GM18526 (cell line): ENCODE data around the gene TMC3.
A peak's percentile ranks its signal among the peaks of the same experiment; 100 is the strongest.

Experiments
- POLR2A ChIP-seq: IDR thresholded peaks from 3 replicates; pipeline ENCODE4 v1.6.1; 2011; ENCODE audit not compliant: insufficient read length; ENCODE audit errors: extremely low read depth

TMC3 gene

DNA sequence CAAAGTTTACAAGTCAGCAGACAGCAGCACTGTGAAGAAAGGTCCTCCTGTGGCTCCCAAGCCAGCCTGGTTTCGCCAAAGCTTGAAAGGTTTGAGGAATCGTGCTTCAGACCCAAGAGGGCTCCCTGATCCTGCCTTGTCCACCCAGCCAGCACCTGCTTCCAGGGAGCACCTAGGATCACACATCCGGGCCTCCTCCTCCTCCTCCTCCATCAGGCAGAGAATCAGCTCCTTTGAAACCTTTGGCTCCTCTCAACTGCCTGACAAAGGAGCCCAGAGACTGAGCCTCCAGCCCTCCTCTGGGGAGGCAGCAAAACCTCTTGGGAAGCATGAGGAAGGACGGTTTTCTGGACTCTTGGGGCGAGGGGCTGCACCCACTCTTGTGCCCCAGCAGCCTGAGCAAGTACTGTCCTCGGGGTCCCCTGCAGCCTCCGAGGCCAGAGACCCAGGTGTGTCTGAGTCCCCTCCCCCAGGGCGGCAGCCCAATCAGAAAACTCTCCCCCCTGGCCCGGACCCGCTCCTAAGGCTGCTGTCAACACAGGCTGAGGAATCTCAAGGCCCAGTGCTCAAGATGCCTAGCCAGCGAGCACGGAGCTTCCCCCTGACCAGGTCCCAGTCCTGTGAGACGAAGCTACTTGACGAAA, 74.3 kb downstream of the TMC3 start:
- no peak for TF ChIP-seq POLR2A

DNA sequence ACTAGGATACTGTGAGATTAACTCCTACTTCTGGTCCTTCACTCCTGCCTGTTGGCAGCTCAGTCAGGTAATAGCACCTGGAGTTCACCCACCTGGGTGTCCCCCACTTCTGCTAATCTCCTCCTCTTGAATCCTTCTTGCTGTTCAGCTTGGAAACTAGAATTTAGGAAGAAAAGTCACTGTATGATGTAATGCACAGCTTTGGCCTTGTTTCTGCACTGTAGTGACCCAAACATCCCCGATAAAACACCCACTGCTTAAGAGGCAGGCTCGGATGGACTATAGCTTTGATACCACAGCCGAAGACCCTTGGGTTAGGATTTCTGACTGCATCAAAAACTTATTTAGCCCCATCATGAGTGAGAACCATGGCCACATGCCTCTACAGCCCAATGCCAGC, 74.9 kb downstream of the TMC3 start:
- no peak for TF ChIP-seq POLR2A

DNA sequence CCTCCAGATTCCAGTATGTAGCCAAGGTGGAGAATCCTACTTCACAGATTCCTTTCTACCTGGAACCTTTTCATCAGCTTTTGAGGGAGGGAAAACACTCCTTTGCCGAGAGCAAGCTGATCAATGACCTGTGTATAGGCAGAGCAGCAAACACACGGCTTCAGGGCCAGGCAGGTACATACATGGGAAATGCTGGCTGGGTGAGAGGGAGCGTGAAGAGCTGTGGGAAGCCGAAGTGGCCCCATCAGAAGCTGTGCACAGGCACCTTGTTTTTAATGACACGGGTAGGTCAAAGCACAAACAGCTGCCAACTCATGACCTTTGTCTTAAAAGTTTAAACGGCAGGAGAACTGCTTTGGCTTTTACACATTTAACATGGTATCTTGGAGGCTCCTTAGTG, 75.4 kb downstream of the TMC3 start:
- TF ChIP-seq POLR2A, result no peak

DNA sequence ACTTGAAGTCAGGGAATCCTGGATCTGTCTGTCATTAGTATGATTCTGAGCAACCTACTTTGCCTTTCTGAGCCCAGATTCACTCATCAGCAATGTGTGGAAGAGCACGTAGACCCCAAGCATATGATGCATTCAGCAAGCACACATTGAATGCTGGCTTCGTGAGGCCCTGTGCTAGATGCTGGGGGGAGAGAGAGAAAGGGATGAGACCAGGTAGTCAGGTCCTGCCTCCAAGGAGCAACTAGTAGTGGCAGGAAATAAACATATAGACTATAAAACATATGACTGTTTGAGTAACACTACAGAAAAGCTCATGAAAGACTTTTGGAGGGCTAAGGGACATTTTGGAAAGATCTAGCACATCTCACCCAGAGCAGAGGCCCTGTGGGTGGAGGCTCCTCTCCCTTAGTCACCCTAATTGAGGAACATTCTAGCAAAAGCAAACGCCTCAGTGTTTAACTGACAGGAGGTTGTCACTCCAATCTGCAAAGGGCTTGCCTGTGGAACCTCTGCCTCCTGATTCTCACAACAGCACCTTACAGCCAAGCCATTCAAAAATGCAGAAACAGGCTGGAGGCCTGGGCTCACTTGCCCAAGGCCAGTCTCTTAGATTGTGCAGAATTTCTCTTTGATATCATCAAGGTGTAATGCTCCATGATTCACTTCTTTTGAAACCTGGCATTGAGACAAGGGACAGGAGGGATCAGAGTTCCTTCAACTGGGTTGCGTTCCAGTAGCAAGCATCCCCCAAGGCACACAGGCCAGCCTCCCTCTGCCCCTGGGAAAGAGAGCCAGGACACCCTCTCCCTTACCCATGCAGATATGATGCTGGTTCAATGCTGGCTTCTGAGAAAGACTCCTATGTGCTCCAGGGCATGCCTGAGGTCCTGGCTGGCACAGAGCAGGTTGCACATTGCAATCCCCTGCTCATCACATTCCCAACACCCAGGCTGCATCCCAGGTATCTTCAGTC, 76.1 kb downstream of the TMC3 start:
- no peak for TF ChIP-seq POLR2A

DNA sequence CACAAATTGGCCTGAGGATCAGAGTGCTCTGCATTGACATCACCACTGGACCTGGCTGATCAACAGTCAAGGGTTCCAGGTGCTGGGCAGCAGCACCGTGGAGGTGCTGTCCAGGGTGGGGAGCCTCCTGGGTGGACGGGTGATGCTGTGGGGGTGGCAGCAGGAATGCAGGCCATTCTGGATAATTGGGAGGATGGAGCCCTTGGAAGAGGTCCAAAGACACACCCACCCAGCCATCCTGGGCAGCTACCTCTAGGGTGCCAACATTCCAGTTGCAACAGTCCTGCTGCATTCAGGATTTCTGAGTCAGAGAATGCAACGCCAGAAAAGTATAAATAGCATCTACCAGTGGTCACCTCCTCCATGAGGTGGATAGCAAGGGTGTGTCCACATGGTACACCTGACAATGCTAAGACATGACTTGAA, 76.9 kb downstream of the TMC3 start:
- no peak for TF ChIP-seq POLR2A

DNA sequence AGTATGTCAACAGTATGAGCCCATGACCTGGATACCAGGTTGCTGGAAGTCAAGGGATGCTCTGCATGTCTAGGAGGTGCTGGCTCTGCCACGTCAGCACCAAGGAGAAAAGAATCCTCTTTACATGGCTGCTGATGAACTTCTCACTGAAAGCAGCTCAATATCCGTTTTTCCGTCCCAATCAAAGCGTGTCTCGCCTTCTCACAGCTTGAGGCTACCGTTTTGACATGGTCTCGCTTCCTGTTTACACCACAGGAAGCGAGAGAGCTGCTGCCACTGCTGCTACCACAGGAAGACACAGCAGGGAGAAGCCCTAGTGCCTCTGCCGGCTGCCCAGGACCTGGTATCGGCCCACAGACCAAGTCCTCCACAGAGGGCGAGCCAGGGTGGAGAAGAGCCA, 77.3 kb downstream of the TMC3 start:
- peak; percentile 42 for TF ChIP-seq POLR2A

DNA sequence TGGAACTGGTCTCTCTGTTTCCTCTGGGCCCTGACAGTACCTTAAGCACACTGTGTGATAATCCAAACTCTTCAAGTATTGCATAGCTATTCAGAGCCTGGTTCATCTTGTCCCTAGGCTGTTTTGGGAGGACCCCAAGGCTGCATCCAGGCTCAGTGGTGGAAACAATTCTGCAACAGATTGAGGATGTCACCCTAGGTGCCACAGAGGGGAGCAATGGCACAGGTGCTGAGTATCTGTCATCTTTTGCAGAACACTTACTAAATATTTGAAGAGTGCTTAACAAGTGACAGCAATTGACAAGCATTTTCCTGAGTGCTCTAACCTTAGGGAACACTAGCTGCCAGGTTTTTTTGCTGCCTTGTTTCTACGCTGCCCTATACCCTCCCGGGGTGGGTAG, 77.8 kb downstream of the TMC3 start:
- no peak for TF ChIP-seq POLR2A

DNA sequence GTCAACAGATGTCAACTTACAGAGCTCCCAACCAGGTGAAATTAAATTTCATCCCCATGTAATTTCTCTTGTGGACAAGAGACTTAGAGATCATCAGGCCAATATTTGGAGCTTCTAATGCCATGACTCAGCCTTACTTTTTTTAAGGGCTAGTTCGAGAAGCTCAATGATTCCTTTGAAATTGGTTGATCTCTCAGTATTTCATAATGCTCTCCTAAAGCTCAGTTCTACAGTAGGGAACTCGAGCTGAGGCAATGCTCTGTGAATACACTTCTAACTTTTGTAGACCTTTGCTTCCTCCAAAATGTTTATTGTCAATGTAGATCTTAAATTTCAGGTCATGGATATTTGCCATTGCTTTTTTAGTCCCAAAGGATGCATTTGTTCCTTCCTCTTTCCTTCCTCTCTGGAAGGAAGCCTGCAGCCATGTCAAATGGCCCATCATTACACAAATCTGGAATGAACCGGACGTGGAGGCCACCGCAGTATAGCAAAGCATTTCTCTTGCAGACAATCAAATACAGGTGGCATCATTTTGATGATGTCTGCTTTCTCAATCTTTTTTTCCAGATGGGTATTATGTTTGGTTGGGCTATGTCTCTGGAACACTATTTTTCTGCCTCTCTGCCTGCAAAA, 78.4 kb downstream of the TMC3 start:
- no peak for TF ChIP-seq POLR2A

DNA sequence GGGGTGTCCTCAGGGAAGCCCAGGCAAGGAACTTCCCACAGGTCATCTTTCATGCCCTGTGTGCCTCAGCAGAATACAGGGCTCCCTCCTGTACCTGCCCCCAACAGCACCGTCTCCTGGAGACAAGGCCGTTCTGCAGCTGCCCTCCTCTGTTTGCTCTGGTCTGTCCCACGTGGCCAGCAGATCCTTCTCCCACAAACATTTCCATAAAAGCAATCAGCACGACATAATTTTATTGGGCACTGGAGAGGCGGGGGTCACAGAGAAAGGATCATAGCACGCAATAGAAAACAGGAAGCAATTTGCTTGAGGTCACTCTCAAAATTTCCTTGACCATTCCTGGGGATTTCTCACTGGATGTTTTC, 79.5 kb downstream of the TMC3 start:
- TF ChIP-seq POLR2A, result no peak

DNA sequence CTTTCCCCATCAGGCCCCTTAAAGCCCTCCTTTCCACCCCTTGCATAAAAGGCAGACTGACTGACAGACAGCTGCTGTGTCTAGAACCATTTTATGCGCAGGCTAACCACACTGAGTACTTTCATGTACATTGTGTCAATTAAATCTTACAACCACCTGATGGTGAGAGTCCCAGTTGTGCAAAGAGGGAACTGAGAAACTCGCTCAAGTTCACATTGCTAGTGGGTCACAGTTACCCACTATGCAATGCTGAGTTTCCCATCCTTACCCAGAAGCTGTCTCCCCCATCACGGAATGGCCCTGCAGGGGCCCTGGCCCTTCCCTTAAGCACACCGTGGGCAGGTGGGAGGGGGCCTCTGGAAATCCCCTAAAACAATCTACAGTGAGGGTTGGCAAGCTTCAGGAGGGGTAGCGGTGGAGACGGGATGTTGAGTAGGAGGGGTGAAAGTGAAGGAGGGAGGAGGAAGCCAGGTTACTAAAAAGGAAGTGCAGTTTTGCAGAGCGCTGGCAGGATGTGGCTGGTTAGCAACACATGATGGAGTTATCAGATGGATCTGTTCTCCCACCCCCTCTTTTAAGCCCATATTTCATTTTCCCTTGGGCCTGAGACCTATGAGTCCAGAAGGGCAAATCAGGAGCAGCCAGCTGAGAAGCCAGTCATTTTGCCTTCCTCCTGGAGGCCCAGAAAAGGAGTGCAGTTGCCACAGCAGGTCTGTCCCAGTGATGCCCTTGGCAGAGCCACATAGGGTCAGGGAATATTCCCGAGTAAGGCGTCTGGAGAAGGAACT, 80.1 kb downstream of the TMC3 start:
- peak; percentile 19 for TF ChIP-seq POLR2A

DNA sequence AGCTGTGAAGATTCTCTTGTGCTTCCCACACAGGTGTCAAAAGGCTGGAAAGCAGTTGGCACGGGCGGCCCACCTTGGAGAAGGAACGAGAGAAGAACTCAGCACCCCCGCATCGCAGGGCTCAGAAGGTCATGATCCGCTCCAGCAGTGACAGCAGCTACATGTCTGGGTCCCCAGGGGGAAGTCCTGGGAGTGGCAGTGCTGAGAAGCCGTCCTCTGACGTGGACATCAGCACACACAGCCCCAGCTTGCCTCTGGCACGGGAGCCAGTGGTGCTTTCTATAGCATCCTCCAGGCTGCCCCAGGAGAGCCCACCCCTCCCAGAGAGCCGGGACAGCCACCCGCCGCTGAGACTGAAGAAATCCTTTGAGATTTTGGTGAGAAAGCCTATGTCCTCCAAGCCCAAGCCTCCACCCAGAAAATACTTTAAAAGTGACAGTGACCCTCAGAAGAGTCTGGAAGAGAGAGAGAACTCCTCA, 81.5 kb downstream of the TMC3 start:
- peak; percentile 44 for TF ChIP-seq POLR2A

DNA sequence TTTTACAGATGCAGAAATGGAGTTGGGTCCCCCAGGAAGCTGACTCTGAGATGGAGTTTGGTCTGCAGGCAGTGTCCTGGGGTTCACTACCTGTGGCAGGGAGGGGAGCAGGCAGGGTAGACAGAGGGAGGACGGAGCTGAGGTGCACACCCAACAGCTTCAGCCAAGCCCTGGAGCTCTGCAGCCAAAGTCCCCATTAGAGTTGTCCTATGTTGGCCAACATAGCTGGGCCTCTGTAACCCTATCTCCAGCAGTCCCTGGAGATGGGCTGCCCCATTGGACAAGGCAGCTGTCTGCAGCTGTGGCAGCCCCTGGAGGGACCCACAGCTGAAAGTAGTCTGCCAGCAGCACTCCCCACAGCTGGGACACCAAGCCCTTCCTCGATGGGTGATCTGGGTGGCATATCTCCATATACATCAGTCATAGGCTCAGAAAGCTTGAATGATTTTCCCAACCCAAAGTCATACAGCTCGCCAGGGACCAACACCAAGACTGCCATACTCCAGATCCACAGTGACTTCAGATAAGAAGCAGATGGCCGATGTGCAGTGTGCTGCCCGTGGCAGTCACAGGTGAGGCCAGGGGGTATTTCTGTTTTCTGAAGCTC, 82.0 kb downstream of the TMC3 start:
- TF ChIP-seq POLR2A, result no peak

DNA sequence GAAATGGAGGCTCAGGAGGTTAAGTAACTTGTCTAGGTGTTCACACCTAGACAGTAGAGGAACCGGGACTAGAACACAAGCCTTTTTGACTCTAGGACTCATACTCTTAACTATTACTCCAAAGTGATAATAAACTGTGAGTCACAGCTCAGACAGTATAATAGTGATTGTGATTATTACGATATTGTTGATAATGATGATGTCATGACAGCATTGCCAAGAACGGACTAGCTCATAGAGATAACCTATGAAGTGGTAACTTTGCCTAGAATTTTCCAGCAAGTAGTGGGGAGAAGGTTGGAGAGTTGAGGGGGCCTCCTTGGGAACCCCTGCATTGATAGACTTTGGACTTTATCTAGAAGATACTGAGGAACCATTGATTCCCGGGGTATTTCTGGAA, 84.1 kb downstream of the TMC3 start:
- no peak for TF ChIP-seq POLR2A

DNA sequence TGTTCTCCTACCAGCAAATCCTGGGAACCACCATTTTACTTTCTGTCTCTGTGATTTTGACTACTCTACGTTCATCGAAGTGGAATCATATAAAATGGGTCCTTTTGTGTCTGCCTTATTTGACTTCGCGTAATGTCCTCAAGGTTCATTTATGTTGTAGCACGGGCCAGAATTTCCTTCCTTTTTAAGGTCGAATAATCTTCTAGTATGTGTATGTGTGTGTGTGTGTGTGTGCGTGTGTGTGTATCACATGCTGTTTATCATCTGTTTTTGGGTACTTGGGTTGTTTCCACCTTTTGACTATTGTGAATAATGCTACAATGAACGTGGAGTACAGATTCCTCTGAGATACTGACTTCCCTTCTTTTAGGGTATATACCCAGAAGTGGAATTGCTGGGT, 85.4 kb downstream of the TMC3 start:
- no peak for TF ChIP-seq POLR2A

DNA sequence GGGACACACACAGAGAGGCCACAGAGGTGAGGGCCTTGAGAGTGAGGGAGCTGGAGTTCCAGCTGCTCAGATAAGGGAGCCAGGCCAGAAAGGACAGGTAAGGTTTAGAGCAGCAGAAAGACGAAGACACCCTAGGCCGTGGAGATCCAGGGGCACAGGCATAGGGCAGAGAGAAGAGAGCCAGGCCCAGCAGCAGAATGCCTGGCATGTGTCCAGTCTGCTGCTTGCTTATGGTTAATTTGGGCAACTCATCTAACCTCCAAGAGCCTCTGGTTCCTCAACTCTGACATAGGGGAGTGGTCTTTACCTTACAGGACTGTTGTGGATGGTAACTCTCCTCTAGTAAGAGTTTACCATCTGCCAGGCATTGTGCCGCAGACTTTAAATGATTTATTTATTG, 86.0 kb downstream of the TMC3 start:
- no peak for TF ChIP-seq POLR2A

DNA sequence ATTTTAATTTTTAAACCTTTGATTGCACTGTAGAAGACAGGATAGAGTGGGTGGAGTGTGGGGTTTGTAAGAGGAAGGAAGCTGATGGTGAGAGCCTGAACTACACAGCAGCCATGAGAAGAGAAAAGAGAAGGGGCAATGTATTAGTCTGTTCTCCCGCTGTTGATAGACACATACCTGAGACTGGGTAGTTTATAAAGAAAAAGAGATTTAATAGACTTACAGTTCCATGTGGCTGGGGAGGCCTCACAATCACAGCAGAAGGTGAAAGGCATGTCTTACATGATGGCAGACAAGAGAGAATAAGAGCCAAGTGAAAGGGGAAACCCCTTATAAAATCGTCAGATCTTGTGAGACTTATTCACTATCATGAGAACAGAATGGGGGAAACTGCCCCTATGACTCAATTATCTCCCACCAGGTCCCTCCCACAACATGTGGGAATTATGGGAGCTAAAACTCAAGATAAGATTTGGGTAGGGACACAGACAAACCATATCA, 87.3 kb downstream of the TMC3 start:
- TF ChIP-seq POLR2A, result no peak
